Gastroesophageal sphincter (tissue), 3 donors: Measurements from ENCODE around the gene PGAM1.
"Not testable (repeated sequence)": the region's sequence is repeated elsewhere in the genome, so short reads cannot be mapped to it uniquely, and the experiment has no call there.

ENCODE experiments used
- EP300 ChIP-seq: sonication (generic); formaldehyde crosslinking; IDR thresholded peaks from one replicate; pipeline ENCODE4 v1.6.1; 2017; ENCODE audit warnings: antibody characterized with exemption, mild to moderate bottlenecking
- POLR2A ChIP-seq, 2 donors: fragments of 450-650 bp; IDR thresholded peaks; one replicate each; pipeline ENCODE4 v1.6.1; 2017; ENCODE audit warnings: antibody characterized with exemption in 2 of 2, mild to moderate bottlenecking in 2 of 2, moderate library complexity in 1 of 2
- POLR2AphosphoS5 ChIP-seq: sonication (generic); formaldehyde crosslinking; IDR thresholded peaks from one replicate; pipeline ENCODE4 v1.6.1; 2017; ENCODE audit warnings: antibody characterized with exemption
- TF ChIP-seq, protein P1 (sequence below), 4 experiments: fragments of 200-600 bp in 2 of 4; fragments of 450-650 bp in 2 of 4; sonication (generic) in 1 of 4; IDR thresholded peaks; one replicate each; pipeline ENCODE4 v1.5.1; 2017 to 2019; ENCODE audit warnings: antibody characterized with exemption in 4 of 4, mild to moderate bottlenecking in 2 of 4, moderate library complexity in 2 of 4

DNA sequence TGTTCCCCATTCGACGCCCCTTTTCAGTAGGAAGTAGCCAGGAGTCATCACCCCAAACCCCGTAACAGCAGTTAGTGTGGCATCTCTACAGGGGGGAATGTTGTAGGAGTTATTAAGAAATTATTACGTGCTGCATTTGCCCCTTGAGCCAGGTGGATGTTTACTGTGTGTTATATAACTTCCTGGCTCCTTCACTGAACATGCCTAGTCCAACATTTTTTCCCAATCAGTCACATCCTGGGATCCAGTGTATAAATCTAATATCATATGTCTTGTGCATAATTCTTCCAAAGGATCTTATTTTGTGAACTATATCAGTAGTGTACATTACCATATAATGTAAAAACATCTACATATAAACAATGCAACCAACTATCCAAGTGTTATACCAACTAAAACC is 53.4 kb downstream of the PGAM1 start:
- TF ChIP-seq POLR2A (IDR thresholded peaks at IDR 0.05); EP300; POLR2AphosphoS5: not testable (repeated sequence)
- TF ChIP-seq, protein P1, sequence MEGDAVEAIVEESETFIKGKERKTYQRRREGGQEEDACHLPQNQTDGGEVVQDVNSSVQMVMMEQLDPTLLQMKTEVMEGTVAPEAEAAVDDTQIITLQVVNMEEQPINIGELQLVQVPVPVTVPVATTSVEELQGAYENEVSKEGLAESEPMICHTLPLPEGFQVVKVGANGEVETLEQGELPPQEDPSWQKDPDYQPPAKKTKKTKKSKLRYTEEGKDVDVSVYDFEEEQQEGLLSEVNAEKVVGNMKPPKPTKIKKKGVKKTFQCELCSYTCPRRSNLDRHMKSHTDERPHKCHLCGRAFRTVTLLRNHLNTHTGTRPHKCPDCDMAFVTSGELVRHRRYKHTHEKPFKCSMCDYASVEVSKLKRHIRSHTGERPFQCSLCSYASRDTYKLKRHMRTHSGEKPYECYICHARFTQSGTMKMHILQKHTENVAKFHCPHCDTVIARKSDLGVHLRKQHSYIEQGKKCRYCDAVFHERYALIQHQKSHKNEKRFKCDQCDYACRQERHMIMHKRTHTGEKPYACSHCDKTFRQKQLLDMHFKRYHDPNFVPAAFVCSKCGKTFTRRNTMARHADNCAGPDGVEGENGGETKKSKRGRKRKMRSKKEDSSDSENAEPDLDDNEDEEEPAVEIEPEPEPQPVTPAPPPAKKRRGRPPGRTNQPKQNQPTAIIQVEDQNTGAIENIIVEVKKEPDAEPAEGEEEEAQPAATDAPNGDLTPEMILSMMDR (IDR thresholded peaks at IDR 0.05), result not testable (repeated sequence)
